H9 (cell line): ENCODE data around the gene ANO6. TPM values are rescaled to one million over a fixed set of nuclear protein-coding genes. Genes with fewer than 3 reads are reported as not detected.

Source experiments
- DNase-seq: peaks from one replicate; pipeline ENCODE4 v3.0.0-alpha.2; 2017
- H2AFZ ChIP-seq: one replicate; pipeline ENCODE4 v1.6.1; 2013; ENCODE audit warnings: mild to moderate bottlenecking, low read length, control low read depth, moderate library complexity
- H2AK5ac ChIP-seq: 2 replicates; pipeline ENCODE4 v1.6.1; 2013; ENCODE audit warnings: low read length, control low read depth, mixed read lengths; ENCODE audit not compliant: insufficient read length
- H2BK120ac ChIP-seq: one replicate; pipeline ENCODE4 v1.6.1; 2013; ENCODE audit warnings: low read depth, mild to moderate bottlenecking, low read length, control low read depth, inconsistent platforms; ENCODE audit not compliant: poor library complexity, severe bottlenecking
- H2BK12ac ChIP-seq: 2 replicates; pipeline ENCODE4 v1.6.1; 2013; ENCODE audit warnings: low read length, control low read depth, mixed read lengths, low read depth; ENCODE audit not compliant: insufficient read length
- H2BK15ac ChIP-seq: 2 replicates; pipeline ENCODE4 v1.6.1; 2013; ENCODE audit warnings: low read depth, low read length, control low read depth
- H2BK20ac ChIP-seq: one replicate; pipeline ENCODE4 v1.6.1; 2013; ENCODE audit warnings: low read depth, mild to moderate bottlenecking, low read length, control low read depth, inconsistent platforms; ENCODE audit not compliant: poor library complexity, severe bottlenecking
- H2BK5ac ChIP-seq: 2 replicates; pipeline ENCODE4 v1.6.1; 2013; ENCODE audit warnings: low read length, control low read depth, mixed read lengths; ENCODE audit not compliant: insufficient read length
- H3K14ac ChIP-seq: 2 replicates; pipeline ENCODE4 v1.6.1; 2013; ENCODE audit warnings: low read length, control low read depth; ENCODE audit not compliant: insufficient read depth
- H3K18ac ChIP-seq: 2 replicates; pipeline ENCODE4 v1.6.1; 2013; ENCODE audit warnings: low read depth, mild to moderate bottlenecking, mixed read lengths, low read length, control low read depth; ENCODE audit not compliant: insufficient read length
- H3K23ac ChIP-seq: 2 replicates; pipeline ENCODE4 v1.6.1; 2013; ENCODE audit warnings: low read length, control low read depth, mixed read lengths, low read depth; ENCODE audit not compliant: insufficient read length
- H3K23me2 ChIP-seq: 2 replicates; pipeline ENCODE4 v1.6.1; 2013; ENCODE audit warnings: low read depth, mild to moderate bottlenecking, mixed read lengths, low read length, control low read depth; ENCODE audit not compliant: insufficient read length, poor library complexity, severe bottlenecking
- H3K27ac ChIP-seq: 2 replicates; pipeline ENCODE4 v1.5.1; 2013; ENCODE audit warnings: low read length, control low read depth, mixed read lengths, low read depth; ENCODE audit not compliant: insufficient read length
- H3K27me3 ChIP-seq: 2 replicates; pipeline ENCODE4 v1.6.1; 2013; ENCODE audit warnings: low read length, control low read depth, inconsistent platforms; ENCODE audit not compliant: insufficient read depth
- H3K4ac ChIP-seq: 2 replicates; pipeline ENCODE4 v1.6.1; 2013; ENCODE audit warnings: low read depth, mild to moderate bottlenecking, control low read depth, inconsistent platforms, low read length, moderate library complexity
- H3K4me1 ChIP-seq: 2 replicates; pipeline ENCODE4 v1.6.1; 2013; ENCODE audit warnings: low read length, control low read depth, inconsistent platforms; ENCODE audit not compliant: insufficient read depth
- H3K4me2 ChIP-seq: 2 replicates; pipeline ENCODE4 v1.6.1; 2013; ENCODE audit warnings: low read length, control low read depth, mixed read lengths; ENCODE audit not compliant: insufficient read length, insufficient read depth
- H3K56ac ChIP-seq: 2 replicates; pipeline ENCODE4 v1.6.1; 2013; ENCODE audit warnings: low read depth, mild to moderate bottlenecking, mixed read lengths, low read length, control low read depth; ENCODE audit not compliant: insufficient read length
- H3K79me1 ChIP-seq: 2 replicates; pipeline ENCODE4 v1.6.1; 2013; ENCODE audit warnings: low read depth, mild to moderate bottlenecking, moderate library complexity, low read length, control low read depth, inconsistent platforms; ENCODE audit not compliant: insufficient read depth, poor library complexity, severe bottlenecking
- H3K79me2 ChIP-seq: 2 replicates; pipeline ENCODE4 v1.6.1; 2013; ENCODE audit warnings: low read length, control low read depth, inconsistent platforms; ENCODE audit not compliant: insufficient read depth
- H3K9ac ChIP-seq: 2 replicates; pipeline ENCODE4 v1.6.1; 2013; ENCODE audit warnings: low read length, control low read depth, mixed read lengths; ENCODE audit not compliant: insufficient read length; ENCODE audit errors: extremely low read depth
- H3K9me3 ChIP-seq: one replicate; pipeline ENCODE4 v1.6.1; 2013; ENCODE audit warnings: low read depth, low read length, inconsistent platforms; ENCODE audit not compliant: control insufficient read depth
- H3T11ph ChIP-seq: one replicate; pipeline ENCODE4 v1.6.1; 2013; ENCODE audit warnings: mild to moderate bottlenecking, low read length, control low read depth, inconsistent platforms
- H4K20me1 ChIP-seq: one replicate; pipeline ENCODE4 v1.6.1; 2013; ENCODE audit not compliant: control insufficient read depth, insufficient read length, insufficient read depth
- H4K5ac ChIP-seq: 2 replicates; pipeline ENCODE4 v1.6.1; 2013; ENCODE audit warnings: low read depth, mild to moderate bottlenecking, mixed read lengths, low read length, control low read depth; ENCODE audit not compliant: insufficient read length
- H4K8ac ChIP-seq: replicated peaks from 2 replicates; pipeline ENCODE4 v1.6.1; 2013; ENCODE audit warnings: low read length, control low read depth, mixed read lengths, low read depth; ENCODE audit not compliant: insufficient read length
- H4K91ac ChIP-seq: 2 replicates; pipeline ENCODE4 v1.6.1; 2013; ENCODE audit warnings: low read depth, mild to moderate bottlenecking, moderate library complexity, mixed read lengths, low read length, control low read depth; ENCODE audit not compliant: insufficient read length
- H3K27ac Mint-ChIP-seq, 3 experiments: 2 replicates in 2 of 3; 3 replicates in 1 of 3; pipeline ENCODE4 v1.8.0; 2020 to 2021; ENCODE audit warnings: mixed read lengths in 3 of 3, mild to moderate bottlenecking in 1 of 3, moderate library complexity in 1 of 3
- H3K27me3 Mint-ChIP-seq: 2 replicates; pipeline ENCODE4 v1.8.0; 2021; ENCODE audit warnings: low read depth, mild to moderate bottlenecking, moderate library complexity, mixed read lengths
- H3K36me3 Mint-ChIP-seq, 3 experiments: 2 replicates in 2 of 3; 3 replicates in 1 of 3; pipeline ENCODE4 v1.8.0; 2020 to 2021; ENCODE audit warnings: low read depth in 3 of 3, mixed read lengths in 3 of 3; ENCODE audit not compliant: insufficient read depth in 1 of 3
- H3K4me1 Mint-ChIP-seq, 2 experiments: 2 replicates each; pipeline ENCODE4 v1.8.0; 2020; ENCODE audit warnings: mixed read lengths in 2 of 2
- H3K4me3 Mint-ChIP-seq, 2 experiments: 2 replicates in 1 of 2; 3 replicates in 1 of 2; pipeline ENCODE4 v1.8.0; 2020 to 2021; ENCODE audit warnings: mild to moderate bottlenecking in 2 of 2, mixed read lengths in 2 of 2, moderate library complexity in 1 of 2
- H3K9me3 Mint-ChIP-seq, 2 experiments: 2 replicates in 1 of 2; 3 replicates in 1 of 2; pipeline ENCODE4 v1.8.0; 2020; ENCODE audit warnings: mild to moderate bottlenecking in 2 of 2, mixed read lengths in 2 of 2, moderate library complexity in 1 of 2
- CTCF ChIP-seq: fragments of 200-600 bp; sonication (generic); conservative IDR thresholded peaks from 3 replicates; pipeline ENCODE4 v1.8.0; 2021; ENCODE audit warnings: antibody characterized with exemption, mild to moderate bottlenecking
- WGBS: extraction: QIAGEN DNeasy Blood & Tissue Kit; methylation state at CpG from one replicate; pipeline ENCODE4 v1.1.7; 2013; ENCODE audit warnings: missing lambda C conversion rate, low lambda C conversion rate, mixed read lengths; ENCODE audit not compliant: insufficient read length; ENCODE audit errors: extremely low coverage; 5-methylcytosine and 5-hydroxymethylcytosine counted together
- total RNA-seq: library from RNA; stranded (reverse); gene quantifications from 2 replicates; pipeline ENCODE4 v1.2.1, GENCODE V29; 2021

The ANO6 gene
- total RNA-seq, 1 experiment from 2014 or later: 24.3 TPM

GRCh38 chr12:45477526-45477925 lies 261.6 kb downstream of the ANO6 start:
- peaks cover 12 to 16% of the 10 kb centered on the region in 2 experiments for H3K9me3 Mint-ChIP-seq
- H3K4me3 Mint-ChIP-seq: no peak overlapping the region
- Histone ChIP-seq H3K4me1 (no peaks in the 10 kb centered on the region), H3K79me2 (no peaks in the 10 kb centered on the region), H3K4me2 (no peak overlapping the region), H2BK20ac (no peak overlapping the region), H3K14ac (no peak overlapping the region), H4K5ac (no peak overlapping the region), H2BK12ac (no peak overlapping the region), H3K79me1 (no peaks in the 10 kb centered on the region), H3K23ac (no peak overlapping the region), H2BK120ac (no peak overlapping the region), H3K18ac (no peak overlapping the region), H3K27ac (no peak overlapping the region), H3T11ph (no peak overlapping the region), H3K9me3 (no peaks in the 10 kb centered on the region), H3K9ac (no peak overlapping the region), H2AK5ac (no peak overlapping the region), H2BK5ac (no peak overlapping the region), H3K27me3 (no peaks in the 10 kb centered on the region), H2BK15ac (no peak overlapping the region), H4K91ac (no peak overlapping the region), H3K4ac (no peak overlapping the region), H4K20me1 (no peaks in the 10 kb centered on the region), H3K23me2 (no peaks in the 10 kb centered on the region), H4K8ac (no peak overlapping the region), H2AFZ (no peak overlapping the region), H3K56ac (no peak overlapping the region)
- H3K27ac Mint-ChIP-seq: no peak overlapping the region
- no CpG with 5 or more reads among the region's 1 CpG for WGBS
- no peak for TF ChIP-seq CTCF
- DNase-seq: no peak
- H3K36me3 Mint-ChIP-seq: peaks cover 4 to 12% (median 6%) of the 10 kb centered on the region in 3 experiments
- peaks cover 2% of the 10 kb centered on the region; the same call in 1 of the 2 replicates for H3K27me3 Mint-ChIP-seq
- peaks cover 4 to 9% of the 10 kb centered on the region in 2 experiments; a peak in 2 of 4 replicates for H3K4me1 Mint-ChIP-seq
